ENCODE data around the gene ZNF416. TPM values are rescaled to one million over a fixed set of nuclear protein-coding genes. Genes with fewer than 3 reads are reported as not detected.

Gene ZNF416
- total RNA-seq, 1 donor from 2014 or later: 6.8 TPM

DNA sequence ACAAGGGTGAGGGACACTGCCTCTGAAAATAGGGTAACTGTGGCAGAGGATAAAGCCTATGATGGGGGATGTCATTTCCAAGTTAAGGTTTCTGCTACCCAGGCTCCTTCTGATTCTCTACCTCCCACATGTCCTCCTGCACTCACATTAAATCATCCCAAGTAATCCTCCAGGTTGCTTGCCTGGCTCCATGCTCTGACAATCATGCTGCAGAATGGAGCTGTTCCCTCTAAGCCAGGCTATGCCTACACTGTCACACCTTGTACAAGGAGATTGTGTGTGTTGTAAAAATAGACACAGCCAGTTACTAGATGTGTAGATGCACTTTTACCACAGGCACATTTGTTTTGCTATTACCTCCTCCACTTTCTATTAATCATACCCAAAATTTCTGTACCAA, 8.0 kb downstream of the ZNF416 start:
- Mint-ChIP-seq H3K27me3 (ENCODE audit: unreplicated experiment) (no peaks in the 10 kb centered on the region), H3K4me1 (ENCODE audit: unreplicated experiment) (no peaks in the 10 kb centered on the region), H3K9me3 (ENCODE audit: unreplicated experiment) (peaks cover 56% of the 10 kb centered on the region), H3K36me3 (ENCODE audit: unreplicated experiment) (peaks cover 46% of the 10 kb centered on the region), H3K4me3 (ENCODE audit: unreplicated experiment) (no peak overlapping the region), H3K27ac (ENCODE audit: unreplicated experiment) (no peak overlapping the region)
- TF ChIP-seq, protein P1, sequence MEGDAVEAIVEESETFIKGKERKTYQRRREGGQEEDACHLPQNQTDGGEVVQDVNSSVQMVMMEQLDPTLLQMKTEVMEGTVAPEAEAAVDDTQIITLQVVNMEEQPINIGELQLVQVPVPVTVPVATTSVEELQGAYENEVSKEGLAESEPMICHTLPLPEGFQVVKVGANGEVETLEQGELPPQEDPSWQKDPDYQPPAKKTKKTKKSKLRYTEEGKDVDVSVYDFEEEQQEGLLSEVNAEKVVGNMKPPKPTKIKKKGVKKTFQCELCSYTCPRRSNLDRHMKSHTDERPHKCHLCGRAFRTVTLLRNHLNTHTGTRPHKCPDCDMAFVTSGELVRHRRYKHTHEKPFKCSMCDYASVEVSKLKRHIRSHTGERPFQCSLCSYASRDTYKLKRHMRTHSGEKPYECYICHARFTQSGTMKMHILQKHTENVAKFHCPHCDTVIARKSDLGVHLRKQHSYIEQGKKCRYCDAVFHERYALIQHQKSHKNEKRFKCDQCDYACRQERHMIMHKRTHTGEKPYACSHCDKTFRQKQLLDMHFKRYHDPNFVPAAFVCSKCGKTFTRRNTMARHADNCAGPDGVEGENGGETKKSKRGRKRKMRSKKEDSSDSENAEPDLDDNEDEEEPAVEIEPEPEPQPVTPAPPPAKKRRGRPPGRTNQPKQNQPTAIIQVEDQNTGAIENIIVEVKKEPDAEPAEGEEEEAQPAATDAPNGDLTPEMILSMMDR (IDR thresholded peaks at IDR 0.05): no peak
- DNase-seq (ENCODE audit: extremely low spot score, unreplicated experiment): no peak

DNA sequence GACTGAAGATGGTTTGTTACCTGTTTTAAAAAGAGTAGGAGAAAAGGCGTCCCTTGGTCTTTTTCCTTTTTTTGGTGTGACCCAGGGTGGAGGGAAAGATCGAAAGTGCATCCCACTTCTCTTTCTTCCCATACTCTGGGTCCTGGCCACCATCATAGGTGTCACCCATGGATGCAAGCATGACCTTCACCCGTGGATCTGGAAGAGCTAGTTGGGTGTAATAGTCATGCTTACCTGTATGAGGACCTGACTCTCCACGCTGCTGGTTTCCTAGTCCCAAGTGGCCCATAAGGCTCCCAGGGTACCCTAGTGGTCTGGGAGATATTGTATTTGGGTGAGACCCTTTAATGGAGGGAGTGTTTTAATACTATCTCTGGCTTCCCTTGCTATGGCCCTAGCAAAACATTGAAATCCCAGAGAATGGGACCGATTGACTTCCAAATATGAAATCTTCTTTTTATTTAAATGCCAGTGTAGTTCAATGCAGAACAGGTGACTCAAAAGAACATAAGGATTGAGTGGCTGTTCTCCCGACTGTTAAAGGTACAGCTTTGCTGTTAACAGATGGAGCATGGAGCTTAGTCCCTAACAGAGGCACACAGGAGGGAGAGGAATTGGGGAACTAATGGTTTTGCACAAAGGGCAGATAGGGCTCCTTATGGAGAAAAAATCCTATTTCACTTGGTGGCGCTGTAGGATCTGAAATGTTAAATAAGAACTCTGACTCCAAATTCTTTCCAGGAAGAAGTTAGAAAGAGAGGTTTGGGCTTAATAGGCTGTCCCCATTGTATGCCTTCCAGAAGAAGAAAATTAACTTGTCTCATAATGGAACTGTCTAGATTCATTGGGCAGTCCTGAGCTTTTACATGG, 12.1 kb downstream of the ZNF416 start:
- TF ChIP-seq, protein P1 (IDR thresholded peaks at IDR 0.05): no peak
- Mint-ChIP-seq H3K4me1 (ENCODE audit: unreplicated experiment) (no peaks in the 10 kb centered on the region), H3K36me3 (ENCODE audit: unreplicated experiment) (peaks cover 9% of the 10 kb centered on the region), H3K4me3 (ENCODE audit: unreplicated experiment) (no peak overlapping the region), H3K9me3 (ENCODE audit: unreplicated experiment) (peaks cover 60% of the 10 kb centered on the region), H3K27ac (ENCODE audit: unreplicated experiment) (no peak overlapping the region), H3K27me3 (ENCODE audit: unreplicated experiment) (no peaks in the 10 kb centered on the region)
- no peak for DNase-seq (ENCODE audit: extremely low spot score, unreplicated experiment)

DNA sequence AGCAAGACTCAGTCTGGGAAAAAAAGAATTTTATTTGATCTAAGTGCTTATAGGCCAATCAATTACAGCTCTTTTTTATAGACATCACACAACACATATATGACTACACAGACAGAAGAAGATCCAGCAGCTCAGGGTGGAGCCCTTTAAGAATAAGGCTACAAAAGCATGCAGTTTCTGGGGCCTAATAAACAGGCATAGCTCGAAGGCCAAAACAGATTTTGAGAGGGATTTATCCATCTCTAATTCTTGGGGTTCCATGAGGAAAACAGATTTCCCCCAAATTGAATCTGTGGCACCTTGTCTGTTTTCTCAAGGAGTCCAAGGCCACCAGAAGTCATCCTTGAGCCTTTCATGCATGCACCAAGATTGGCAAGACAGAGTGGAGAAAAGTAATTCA, 15.2 kb downstream of the ZNF416 start:
- no peaks in the 10 kb centered on the region for H3K27me3 Mint-ChIP-seq (ENCODE audit: unreplicated experiment)
- peaks cover 58% of the 10 kb centered on the region for H3K9me3 Mint-ChIP-seq (ENCODE audit: unreplicated experiment)
- H3K4me3 Mint-ChIP-seq (ENCODE audit: unreplicated experiment): no peak overlapping the region
- peaks cover 12% of the 10 kb centered on the region for H3K4me1 Mint-ChIP-seq (ENCODE audit: unreplicated experiment)
- no peak for DNase-seq (ENCODE audit: extremely low spot score, unreplicated experiment)
- TF ChIP-seq, protein P1 (IDR thresholded peaks at IDR 0.05): no peak
- peaks cover 12% of the 10 kb centered on the region for H3K36me3 Mint-ChIP-seq (ENCODE audit: unreplicated experiment)
- H3K27ac Mint-ChIP-seq (ENCODE audit: unreplicated experiment): no peak overlapping the region

DNA sequence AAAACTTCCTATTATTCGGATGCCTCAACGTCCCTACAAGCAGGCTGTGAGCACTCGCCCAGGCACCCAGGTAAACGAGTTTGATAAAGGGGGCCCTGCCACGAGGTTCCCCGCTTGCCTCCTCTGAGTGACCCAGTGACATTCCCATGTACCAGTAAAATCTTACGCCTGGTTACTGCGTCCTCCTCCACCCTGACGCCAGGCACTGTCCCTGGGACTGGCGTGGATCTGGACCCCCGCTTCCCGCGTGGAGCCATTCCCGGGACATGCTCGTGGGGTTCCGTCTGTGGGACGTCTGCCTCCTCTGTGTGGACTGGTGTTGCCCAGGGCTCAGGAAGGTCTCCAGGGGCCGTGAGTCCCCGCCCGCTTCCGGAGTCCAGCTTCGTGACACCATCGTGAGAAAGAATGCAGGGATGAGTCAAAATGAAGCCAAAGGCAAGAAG, 18.6 kb downstream of the ZNF416 start:
- H3K9me3 Mint-ChIP-seq (ENCODE audit: unreplicated experiment): peaks cover 51% of the 10 kb centered on the region
- H3K27ac Mint-ChIP-seq (ENCODE audit: unreplicated experiment): peak overlapping the region; percentile 93
- no peak for DNase-seq (ENCODE audit: extremely low spot score, unreplicated experiment)
- H3K36me3 Mint-ChIP-seq (ENCODE audit: unreplicated experiment): peaks cover 35% of the 10 kb centered on the region
- TF ChIP-seq, protein P1 (IDR thresholded peaks at IDR 0.05): no peak
- no peaks in the 10 kb centered on the region for H3K27me3 Mint-ChIP-seq (ENCODE audit: unreplicated experiment)
- H3K4me1 Mint-ChIP-seq (ENCODE audit: unreplicated experiment): peaks cover 17% of the 10 kb centered on the region
- H3K4me3 Mint-ChIP-seq (ENCODE audit: unreplicated experiment): peak overlapping the region; percentile 93

DNA sequence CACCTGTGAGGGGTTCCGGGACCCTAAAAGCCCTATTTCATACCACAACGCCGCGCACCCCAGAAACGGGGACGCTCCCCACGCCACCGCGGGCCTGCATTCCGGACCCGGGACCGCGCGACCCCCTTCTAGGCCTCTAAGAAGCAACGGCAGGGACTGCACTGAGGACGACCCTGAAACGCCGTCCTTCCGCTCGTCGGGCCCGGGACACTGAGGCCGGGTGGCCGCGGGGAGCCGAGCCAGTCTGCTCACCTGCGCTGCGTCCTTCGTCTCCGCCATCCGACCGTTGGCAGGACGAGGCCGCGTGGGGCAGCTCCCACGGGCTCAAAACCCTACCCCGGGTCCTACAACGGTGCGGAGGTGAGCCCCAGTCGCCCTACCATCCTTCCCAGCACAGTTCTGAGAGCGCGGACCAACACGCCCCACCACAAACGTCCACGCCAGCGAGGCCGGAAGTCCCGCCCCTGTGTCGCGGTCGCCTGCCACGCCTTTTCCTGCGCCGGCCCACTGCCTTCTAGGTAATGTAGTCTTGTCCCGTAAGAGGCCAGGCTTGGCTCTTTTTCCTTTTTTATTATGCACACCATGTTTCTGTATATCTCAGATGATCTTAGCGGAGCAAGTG, 19.2 kb downstream of the ZNF416 start, which contains the start of gene ZNF550:
Gene ZNF550 (minus strand): TSS at position 460 of the 622 bp plus-strand sequence. CDS start 181 bp downstream, at position 279.
- Mint-ChIP-seq H3K4me1 (ENCODE audit: unreplicated experiment) (peaks cover 17% of the 10 kb centered on the region), H3K27me3 (ENCODE audit: unreplicated experiment) (no peaks in the 10 kb centered on the region), H3K4me3 (ENCODE audit: unreplicated experiment) (peak within 1 kb of the TSS; percentile 93), H3K27ac (ENCODE audit: unreplicated experiment) (peak within 1 kb of the TSS; percentile 93), H3K9me3 (ENCODE audit: unreplicated experiment) (peaks cover 54% of the 10 kb centered on the region), H3K36me3 (ENCODE audit: unreplicated experiment) (peaks cover 41% of the 10 kb centered on the region)
- TF ChIP-seq, protein P1 (IDR thresholded peaks at IDR 0.05): no peak
- peak; percentile 94 for DNase-seq (ENCODE audit: extremely low spot score, unreplicated experiment)

Data from osteocyte (in vitro differentiated cells).